ENCODE data around the gene PDXK.
"Not testable (repeated sequence)": the region's sequence is repeated elsewhere in the genome, so short reads cannot be mapped to it uniquely, and the experiment has no call there.

PDXK gene

GRCh38 chr21:43697758-43698643 is 20.9 kb upstream of the PDXK start:
- no peak for DNase-seq (ENCODE audit: low read depth in 1 of 2, low spot score in 1 of 2)

GRCh38 chr21:43699492-43699777 is 19.5 kb upstream of the PDXK start:
- DNase-seq (ENCODE audit: low read depth in 1 of 2, low spot score in 1 of 2), result not testable (repeated sequence)

- DNase-seq (ENCODE audit: low read depth in 1 of 2, low spot score in 1 of 2), result no peak
These were observed 18.9 kb upstream of the PDXK start for GRCh38 chr21:43699933-43700599.

- no peak for DNase-seq (ENCODE audit: low read depth in 1 of 2, low spot score in 1 of 2)
These were observed 16.8 kb upstream of the PDXK start for GRCh38 chr21:43701936-43702784.

- DNase-seq (ENCODE audit: low read depth in 1 of 2, low spot score in 1 of 2), result no peak
These were observed 16.2 kb upstream of the PDXK start for GRCh38 chr21:43702785-43703034.

- no peak for DNase-seq (ENCODE audit: low read depth in 1 of 2, low spot score in 1 of 2)
These were observed 15.7 kb upstream of the PDXK start for GRCh38 chr21:43703035-43703880.

- DNase-seq (ENCODE audit: low read depth in 1 of 2, low spot score in 1 of 2), result no peak
These were observed 11.5 kb upstream of the PDXK start for GRCh38 chr21:43707462-43707861.

GRCh38 chr21:43708745-43709381 is 10.1 kb upstream of the PDXK start:
- DNase-seq (ENCODE audit: low read depth in 1 of 2, low spot score in 1 of 2), result no peak

GRCh38 chr21:43712268-43712942 is 6.5 kb upstream of the PDXK start:
- no peak for DNase-seq (ENCODE audit: low read depth in 1 of 2, low spot score in 1 of 2)

- DNase-seq (ENCODE audit: low read depth in 1 of 2, low spot score in 1 of 2), result not testable (repeated sequence)
These were observed 5.8 kb upstream of the PDXK start for GRCh38 chr21:43713123-43713522.

- DNase-seq (ENCODE audit: low read depth in 1 of 2, low spot score in 1 of 2), result no peak
These were observed 2.4 kb upstream of the PDXK start for GRCh38 chr21:43716376-43717165.

GRCh38 chr21:43717166-43717853 is 1.6 kb upstream of the PDXK start:
- no peak for DNase-seq (ENCODE audit: low read depth in 1 of 2, low spot score in 1 of 2)

- no peak for DNase-seq (ENCODE audit: low read depth in 1 of 2, low spot score in 1 of 2)
These were observed 710 bp upstream of the PDXK start for GRCh38 chr21:43717967-43718871.

- no peak for DNase-seq (ENCODE audit: low read depth in 1 of 2, low spot score in 1 of 2)
These were observed 1.0 kb downstream of the PDXK start for GRCh38 chr21:43719748-43720538.

- DNase-seq (ENCODE audit: low read depth in 1 of 2, low spot score in 1 of 2), result no peak
These were observed 1.7 kb downstream of the PDXK start for GRCh38 chr21:43720539-43721166.

- no peak for DNase-seq (ENCODE audit: low read depth in 1 of 2, low spot score in 1 of 2)
These were observed 2.3 kb downstream of the PDXK start for GRCh38 chr21:43721206-43721605.
